H1 (cell line): Measurements from ENCODE around the gene WDR43. TPM values are rescaled to one million over a fixed set of nuclear protein-coding genes. Genes with fewer than 3 reads are reported as not detected.

Experiments used
- ATF2 ChIP-seq: IDR thresholded peaks from 2 replicates; pipeline ENCODE4 v1.6.1; 2012; ENCODE audit warnings: low read length, inconsistent platforms
- CHD2 ChIP-seq: IDR thresholded peaks from 2 replicates; pipeline ENCODE4 v1.6.1; 2012; ENCODE audit warnings: low read length, improper control_type of control experiment
- EGR1 ChIP-seq: IDR thresholded peaks from 2 replicates; pipeline ENCODE4 v1.6.1; 2011; ENCODE audit warnings: low read depth, low read length, borderline replicate concordance
- FOSL1 ChIP-seq: IDR thresholded peaks from 2 replicates; pipeline ENCODE4 v1.6.1; 2011; ENCODE audit warnings: mild to moderate bottlenecking, low read depth, low read length, moderate library complexity; ENCODE audit not compliant: insufficient read depth
- GTF2F1 ChIP-seq: IDR thresholded peaks from 2 replicates; pipeline ENCODE4 v1.6.1; 2012; ENCODE audit warnings: low read depth, low read length, improper control_type of control experiment, borderline replicate concordance
- JUN ChIP-seq: IDR thresholded peaks from 2 replicates; pipeline ENCODE4 v1.6.1; 2011; ENCODE audit warnings: low read depth, mild to moderate bottlenecking, improper control_type of control experiment, low read length
- KDM4A ChIP-seq: IDR thresholded peaks from one replicate; pipeline ENCODE4 v1.7.1; 2012; ENCODE audit warnings: low read depth, mild to moderate bottlenecking, moderate library complexity, low read length, inconsistent platforms; ENCODE audit not compliant: severe bottlenecking
- PHF8 ChIP-seq: fragments of 200-600 bp; sonication (generic); conservative IDR thresholded peaks from 2 replicates; pipeline ENCODE4 v1.7.1; 2012; ENCODE audit warnings: low read depth, mild to moderate bottlenecking, inconsistent platforms, low read length, moderate library complexity
- RBBP5 ChIP-seq: IDR thresholded peaks from 2 replicates; pipeline ENCODE4 v1.7.1; 2012; ENCODE audit warnings: low read depth, mild to moderate bottlenecking, inconsistent platforms, low read length, moderate library complexity, borderline replicate concordance
- RXRA ChIP-seq: IDR thresholded peaks from 2 replicates; pipeline ENCODE4 v1.6.1; 2011; ENCODE audit warnings: low read depth, mild to moderate bottlenecking, low read length, moderate library complexity; ENCODE audit not compliant: insufficient read depth
- SAP30 ChIP-seq: fragments of 300-600 bp; sonication (generic); IDR thresholded peaks from 2 replicates; pipeline ENCODE4 v1.7.1; 2012; ENCODE audit warnings: low read length, moderate library complexity, mild to moderate bottlenecking, inconsistent platforms; ENCODE audit not compliant: insufficient read depth, insufficient replicate concordance
- SIN3A ChIP-seq, 2 experiments: IDR thresholded peaks in 1 of 2; conservative IDR thresholded peaks in 1 of 2; 2 replicates each; pipeline ENCODE4 v1.6.1; 2011 to 2012; ENCODE audit warnings: low read length in 2 of 2, improper control_type of control experiment in 1 of 2, low read depth in 1 of 2, mild to moderate bottlenecking in 1 of 2
- TCF12 ChIP-seq: IDR thresholded peaks from 2 replicates; pipeline ENCODE4 v1.6.1; 2011; ENCODE audit warnings: low read depth, mild to moderate bottlenecking, low read length
- USF2 ChIP-seq: IDR thresholded peaks from 2 replicates; pipeline ENCODE4 v1.6.1; 2011; ENCODE audit warnings: low read length, improper control_type of control experiment
- ZNF274 ChIP-seq: IDR thresholded peaks from 2 replicates; pipeline ENCODE4 v1.7.0; 2012; ENCODE audit warnings: low read length, borderline replicate concordance; ENCODE audit errors: extremely low read depth
- polyA plus RNA-seq, 7 experiments: library from polyadenylated mRNA; depleted of rRNA in 3 of 7; stranded (reverse) in 5 of 7; unstranded in 2 of 7; fragments of >200 nt in 5 of 7; fragments of 200-250 nt in 2 of 7; gene quantifications; 1 replicate in 5 of 7; 2 replicates in 1 of 7; 4 replicates in 1 of 7; pipeline versions ENCODE4 v1.2.1 to v1.2.3, GENCODE V29; 2011 to 2013; ENCODE audit warnings: missing spikeins in 2 of 7, mixed read lengths in 2 of 7
- total RNA-seq: library from RNA; stranded (reverse); fragmentation: NEBNext Ultra II Directional; extraction: Animal tissue kit (Norgen Biotek cat#: 25700); gene quantifications from 2 replicates; pipeline ENCODE4 v1.2.1, GENCODE V29; 2021
- TF ChIP-seq, protein P1 (sequence below), 3 experiments: IDR thresholded peaks; 1 replicate in 2 of 3; 2 replicates in 1 of 3; pipeline versions ENCODE4 v1.5.1 to v1.6.1; 2011; ENCODE audit warnings: low read length in 3 of 3, mild to moderate bottlenecking in 3 of 3, inconsistent platforms in 2 of 3, low read depth in 1 of 3, moderate library complexity in 1 of 3; ENCODE audit not compliant: insufficient read depth in 1 of 3; ENCODE audit errors: control extremely low read depth in 1 of 3

The WDR43 gene
- total and polyA plus RNA-seq, 2 of the 8 experiments (the other 6 are each of a cell fraction or from before 2014, with no cell fraction given): 57.8 to 142 TPM

- peak; percentile 69; the same call in 1 of the 2 replicates for TF ChIP-seq ATF2
- no peak for TF ChIP-seq ZNF274
- 0 out of 2 replicates have a peak, but pooled peaks have one; percentile 84 for TF ChIP-seq RBBP5
- peak; percentile 99 for TF ChIP-seq PHF8
- 0 out of 2 replicates have a peak, but pooled peaks have one; percentile 21 for TF ChIP-seq CHD2
- no peak for TF ChIP-seq TCF12
- TF ChIP-seq FOSL1: no peak
- no peak for TF ChIP-seq EGR1
- no peak for TF ChIP-seq SAP30
- no peak for TF ChIP-seq GTF2F1
- TF ChIP-seq KDM4A: peak; percentile 86
- peak; percentile 78 for TF ChIP-seq USF2
- TF ChIP-seq JUN: no peak
- TF ChIP-seq SIN3A (conservative IDR thresholded peaks at IDR 0.05 in 1 of 2, IDR thresholded peaks at IDR 0.05 in 1 of 2; ENCODE audit: low read depth in 1 of 2, low read length in 2 of 2): no peak
- TF ChIP-seq RXRA: no peak
- TF ChIP-seq, protein P1, sequence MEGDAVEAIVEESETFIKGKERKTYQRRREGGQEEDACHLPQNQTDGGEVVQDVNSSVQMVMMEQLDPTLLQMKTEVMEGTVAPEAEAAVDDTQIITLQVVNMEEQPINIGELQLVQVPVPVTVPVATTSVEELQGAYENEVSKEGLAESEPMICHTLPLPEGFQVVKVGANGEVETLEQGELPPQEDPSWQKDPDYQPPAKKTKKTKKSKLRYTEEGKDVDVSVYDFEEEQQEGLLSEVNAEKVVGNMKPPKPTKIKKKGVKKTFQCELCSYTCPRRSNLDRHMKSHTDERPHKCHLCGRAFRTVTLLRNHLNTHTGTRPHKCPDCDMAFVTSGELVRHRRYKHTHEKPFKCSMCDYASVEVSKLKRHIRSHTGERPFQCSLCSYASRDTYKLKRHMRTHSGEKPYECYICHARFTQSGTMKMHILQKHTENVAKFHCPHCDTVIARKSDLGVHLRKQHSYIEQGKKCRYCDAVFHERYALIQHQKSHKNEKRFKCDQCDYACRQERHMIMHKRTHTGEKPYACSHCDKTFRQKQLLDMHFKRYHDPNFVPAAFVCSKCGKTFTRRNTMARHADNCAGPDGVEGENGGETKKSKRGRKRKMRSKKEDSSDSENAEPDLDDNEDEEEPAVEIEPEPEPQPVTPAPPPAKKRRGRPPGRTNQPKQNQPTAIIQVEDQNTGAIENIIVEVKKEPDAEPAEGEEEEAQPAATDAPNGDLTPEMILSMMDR (IDR thresholded peaks at IDR 0.05; ENCODE audit: control extremely low read depth in 1 of 3, insufficient read depth in 1 of 3, low read depth in 1 of 3, low read length in 3 of 3): no peak; a peak in 1 of 4 replicates
Observed at GRCh38 chr2:28894470-28895188, at the start of gene WDR43 (continued).
